H9 (cell line): ENCODE results near the gene HLTF. TPM values are rescaled to one million over a fixed set of nuclear protein-coding genes. Genes with fewer than 3 reads are reported as not detected.

Experiments
- DNase-seq: peaks from one replicate; pipeline ENCODE4 v3.0.0-alpha.2; 2017
- H2AFZ ChIP-seq: one replicate; pipeline ENCODE4 v1.6.1; 2013; ENCODE audit warnings: mild to moderate bottlenecking, low read length, control low read depth, moderate library complexity
- H2AK5ac ChIP-seq: 2 replicates; pipeline ENCODE4 v1.6.1; 2013; ENCODE audit warnings: low read length, control low read depth, mixed read lengths; ENCODE audit not compliant: insufficient read length
- H2BK120ac ChIP-seq: one replicate; pipeline ENCODE4 v1.6.1; 2013; ENCODE audit warnings: low read depth, mild to moderate bottlenecking, low read length, control low read depth, inconsistent platforms; ENCODE audit not compliant: poor library complexity, severe bottlenecking
- H2BK12ac ChIP-seq: 2 replicates; pipeline ENCODE4 v1.6.1; 2013; ENCODE audit warnings: low read length, control low read depth, mixed read lengths, low read depth; ENCODE audit not compliant: insufficient read length
- H2BK15ac ChIP-seq: 2 replicates; pipeline ENCODE4 v1.6.1; 2013; ENCODE audit warnings: low read depth, low read length, control low read depth
- H2BK20ac ChIP-seq: one replicate; pipeline ENCODE4 v1.6.1; 2013; ENCODE audit warnings: low read depth, mild to moderate bottlenecking, low read length, control low read depth, inconsistent platforms; ENCODE audit not compliant: poor library complexity, severe bottlenecking
- H2BK5ac ChIP-seq: 2 replicates; pipeline ENCODE4 v1.6.1; 2013; ENCODE audit warnings: low read length, control low read depth, mixed read lengths; ENCODE audit not compliant: insufficient read length
- H3K14ac ChIP-seq: 2 replicates; pipeline ENCODE4 v1.6.1; 2013; ENCODE audit warnings: low read length, control low read depth; ENCODE audit not compliant: insufficient read depth
- H3K18ac ChIP-seq: 2 replicates; pipeline ENCODE4 v1.6.1; 2013; ENCODE audit warnings: low read depth, mild to moderate bottlenecking, mixed read lengths, low read length, control low read depth; ENCODE audit not compliant: insufficient read length
- H3K23ac ChIP-seq: 2 replicates; pipeline ENCODE4 v1.6.1; 2013; ENCODE audit warnings: low read length, control low read depth, mixed read lengths, low read depth; ENCODE audit not compliant: insufficient read length
- H3K23me2 ChIP-seq: 2 replicates; pipeline ENCODE4 v1.6.1; 2013; ENCODE audit warnings: low read depth, mild to moderate bottlenecking, mixed read lengths, low read length, control low read depth; ENCODE audit not compliant: insufficient read length, poor library complexity, severe bottlenecking
- H3K27ac ChIP-seq: 2 replicates; pipeline ENCODE4 v1.5.1; 2013; ENCODE audit warnings: low read length, control low read depth, mixed read lengths, low read depth; ENCODE audit not compliant: insufficient read length
- H3K27me3 ChIP-seq: 2 replicates; pipeline ENCODE4 v1.6.1; 2013; ENCODE audit warnings: low read length, control low read depth, inconsistent platforms; ENCODE audit not compliant: insufficient read depth
- H3K4ac ChIP-seq: 2 replicates; pipeline ENCODE4 v1.6.1; 2013; ENCODE audit warnings: low read depth, mild to moderate bottlenecking, control low read depth, inconsistent platforms, low read length, moderate library complexity
- H3K4me1 ChIP-seq: 2 replicates; pipeline ENCODE4 v1.6.1; 2013; ENCODE audit warnings: low read length, control low read depth, inconsistent platforms; ENCODE audit not compliant: insufficient read depth
- H3K4me2 ChIP-seq: 2 replicates; pipeline ENCODE4 v1.6.1; 2013; ENCODE audit warnings: low read length, control low read depth, mixed read lengths; ENCODE audit not compliant: insufficient read length, insufficient read depth
- H3K56ac ChIP-seq: 2 replicates; pipeline ENCODE4 v1.6.1; 2013; ENCODE audit warnings: low read depth, mild to moderate bottlenecking, mixed read lengths, low read length, control low read depth; ENCODE audit not compliant: insufficient read length
- H3K79me1 ChIP-seq: 2 replicates; pipeline ENCODE4 v1.6.1; 2013; ENCODE audit warnings: low read depth, mild to moderate bottlenecking, moderate library complexity, low read length, control low read depth, inconsistent platforms; ENCODE audit not compliant: insufficient read depth, poor library complexity, severe bottlenecking
- H3K79me2 ChIP-seq: 2 replicates; pipeline ENCODE4 v1.6.1; 2013; ENCODE audit warnings: low read length, control low read depth, inconsistent platforms; ENCODE audit not compliant: insufficient read depth
- H3K9ac ChIP-seq: 2 replicates; pipeline ENCODE4 v1.6.1; 2013; ENCODE audit warnings: low read length, control low read depth, mixed read lengths; ENCODE audit not compliant: insufficient read length; ENCODE audit errors: extremely low read depth
- H3K9me3 ChIP-seq: one replicate; pipeline ENCODE4 v1.6.1; 2013; ENCODE audit warnings: low read depth, low read length, inconsistent platforms; ENCODE audit not compliant: control insufficient read depth
- H3T11ph ChIP-seq: one replicate; pipeline ENCODE4 v1.6.1; 2013; ENCODE audit warnings: mild to moderate bottlenecking, low read length, control low read depth, inconsistent platforms
- H4K20me1 ChIP-seq: one replicate; pipeline ENCODE4 v1.6.1; 2013; ENCODE audit not compliant: control insufficient read depth, insufficient read length, insufficient read depth
- H4K5ac ChIP-seq: 2 replicates; pipeline ENCODE4 v1.6.1; 2013; ENCODE audit warnings: low read depth, mild to moderate bottlenecking, mixed read lengths, low read length, control low read depth; ENCODE audit not compliant: insufficient read length
- H4K8ac ChIP-seq: replicated peaks from 2 replicates; pipeline ENCODE4 v1.6.1; 2013; ENCODE audit warnings: low read length, control low read depth, mixed read lengths, low read depth; ENCODE audit not compliant: insufficient read length
- H4K91ac ChIP-seq: 2 replicates; pipeline ENCODE4 v1.6.1; 2013; ENCODE audit warnings: low read depth, mild to moderate bottlenecking, moderate library complexity, mixed read lengths, low read length, control low read depth; ENCODE audit not compliant: insufficient read length
- H3K27ac Mint-ChIP-seq, 3 experiments: 2 replicates in 2 of 3; 3 replicates in 1 of 3; pipeline ENCODE4 v1.8.0; 2020 to 2021; ENCODE audit warnings: mixed read lengths in 3 of 3, mild to moderate bottlenecking in 1 of 3, moderate library complexity in 1 of 3
- H3K27me3 Mint-ChIP-seq: 2 replicates; pipeline ENCODE4 v1.8.0; 2021; ENCODE audit warnings: low read depth, mild to moderate bottlenecking, moderate library complexity, mixed read lengths
- H3K36me3 Mint-ChIP-seq, 3 experiments: 2 replicates in 2 of 3; 3 replicates in 1 of 3; pipeline ENCODE4 v1.8.0; 2020 to 2021; ENCODE audit warnings: low read depth in 3 of 3, mixed read lengths in 3 of 3; ENCODE audit not compliant: insufficient read depth in 1 of 3
- H3K4me1 Mint-ChIP-seq, 2 experiments: 2 replicates each; pipeline ENCODE4 v1.8.0; 2020; ENCODE audit warnings: mixed read lengths in 2 of 2
- H3K4me3 Mint-ChIP-seq, 2 experiments: 2 replicates in 1 of 2; 3 replicates in 1 of 2; pipeline ENCODE4 v1.8.0; 2020 to 2021; ENCODE audit warnings: mild to moderate bottlenecking in 2 of 2, mixed read lengths in 2 of 2, moderate library complexity in 1 of 2
- H3K9me3 Mint-ChIP-seq, 2 experiments: 2 replicates in 1 of 2; 3 replicates in 1 of 2; pipeline ENCODE4 v1.8.0; 2020; ENCODE audit warnings: mild to moderate bottlenecking in 2 of 2, mixed read lengths in 2 of 2, moderate library complexity in 1 of 2
- WGBS: extraction: QIAGEN DNeasy Blood & Tissue Kit; methylation state at CpG from one replicate; pipeline ENCODE4 v1.1.7; 2013; ENCODE audit warnings: missing lambda C conversion rate, low lambda C conversion rate, mixed read lengths; ENCODE audit not compliant: insufficient read length; ENCODE audit errors: extremely low coverage; 5-methylcytosine and 5-hydroxymethylcytosine counted together
- total RNA-seq: library from RNA; stranded (reverse); gene quantifications from 2 replicates; pipeline ENCODE4 v1.2.1, GENCODE V29; 2021
- TF ChIP-seq, protein P1 (sequence below): fragments of 200-600 bp; sonication (generic); conservative IDR thresholded peaks from 3 replicates; pipeline ENCODE4 v1.8.0; 2021; ENCODE audit warnings: antibody characterized with exemption, mild to moderate bottlenecking

HLTF gene
- total RNA-seq, 1 experiment from 2014 or later, result 41.5 TPM

- WGBS, result no CpG with 5 or more reads among the region's 6 CpGs
- Histone ChIP-seq H2BK20ac (no peak overlapping the region), H4K20me1 (no peaks in the 10 kb centered on the region), H3K23me2 (no peaks in the 10 kb centered on the region), H2BK15ac (no peak overlapping the region), H3K9me3 (no peaks in the 10 kb centered on the region), H2BK5ac (no peak overlapping the region), H3K14ac (no peak overlapping the region), H2BK12ac (no peak overlapping the region), H2AK5ac (no peak overlapping the region), H3K27me3 (no peaks in the 10 kb centered on the region), H3K56ac (no peak overlapping the region), H3K4me1 (peaks cover 3% of the 10 kb centered on the region; the same call in 1 of the 2 replicates), H3K18ac (no peak overlapping the region), H4K8ac (no peak overlapping the region), H3K23ac (no peak overlapping the region), H3K4ac (no peak overlapping the region), H4K91ac (no peak overlapping the region), H2AFZ (no peak overlapping the region), H3T11ph (no peak overlapping the region), H3K79me1 (no peaks in the 10 kb centered on the region), H3K27ac (no peak overlapping the region), H3K4me2 (no peak overlapping the region), H4K5ac (no peak overlapping the region), H2BK120ac (no peak overlapping the region), H3K79me2 (no peaks in the 10 kb centered on the region), H3K9ac (no peak overlapping the region)
- H3K9me3 Mint-ChIP-seq, result no peaks in the 10 kb centered on the region
- TF ChIP-seq, protein P1, sequence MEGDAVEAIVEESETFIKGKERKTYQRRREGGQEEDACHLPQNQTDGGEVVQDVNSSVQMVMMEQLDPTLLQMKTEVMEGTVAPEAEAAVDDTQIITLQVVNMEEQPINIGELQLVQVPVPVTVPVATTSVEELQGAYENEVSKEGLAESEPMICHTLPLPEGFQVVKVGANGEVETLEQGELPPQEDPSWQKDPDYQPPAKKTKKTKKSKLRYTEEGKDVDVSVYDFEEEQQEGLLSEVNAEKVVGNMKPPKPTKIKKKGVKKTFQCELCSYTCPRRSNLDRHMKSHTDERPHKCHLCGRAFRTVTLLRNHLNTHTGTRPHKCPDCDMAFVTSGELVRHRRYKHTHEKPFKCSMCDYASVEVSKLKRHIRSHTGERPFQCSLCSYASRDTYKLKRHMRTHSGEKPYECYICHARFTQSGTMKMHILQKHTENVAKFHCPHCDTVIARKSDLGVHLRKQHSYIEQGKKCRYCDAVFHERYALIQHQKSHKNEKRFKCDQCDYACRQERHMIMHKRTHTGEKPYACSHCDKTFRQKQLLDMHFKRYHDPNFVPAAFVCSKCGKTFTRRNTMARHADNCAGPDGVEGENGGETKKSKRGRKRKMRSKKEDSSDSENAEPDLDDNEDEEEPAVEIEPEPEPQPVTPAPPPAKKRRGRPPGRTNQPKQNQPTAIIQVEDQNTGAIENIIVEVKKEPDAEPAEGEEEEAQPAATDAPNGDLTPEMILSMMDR, result no peak
- no peak for DNase-seq
- H3K27me3 Mint-ChIP-seq, result no peaks in the 10 kb centered on the region
- peaks cover 5 to 43% (median 26%) of the 10 kb centered on the region in 3 experiments for H3K36me3 Mint-ChIP-seq
- no peak overlapping the region for H3K27ac Mint-ChIP-seq
- peaks cover 10% of the 10 kb centered on the region in 2 experiments for H3K4me1 Mint-ChIP-seq
- H3K4me3 Mint-ChIP-seq, result no peak overlapping the region
Observed at GRCh38 chr3:149010504-149010951, 75.8 kb downstream of the HLTF start.
